B cell (primary cell): ENCODE data around the gene C4orf54. TPM values are rescaled to one million over a fixed set of nuclear protein-coding genes. Genes with fewer than 3 reads are reported as not detected.

Source experiments
- ATAC-seq: fragments of 200-7000 bp; cut with Tn5 transposase; one replicate; pipeline ENCODE4 v1.10.0; 2021; ENCODE audit warnings: low read depth, mild to moderate bottlenecking, moderate number of reproducible peaks, moderate library complexity
- CTCF ChIA-PET: fragments of 350-600 bp; sonication (Branson Sonifier 250); formaldehyde crosslinking; loops from one replicate; lab custom pipeline; 2021; ENCODE audit warnings: antibody characterized with exemption, inconsistent platforms; lab: Charles Lee
- POLR2A ChIA-PET: fragments of 350-600 bp; sonication (Branson Sonifier 250); formaldehyde crosslinking; loops from one replicate; lab custom pipeline; 2021; ENCODE audit warnings: antibody characterized with exemption; lab: Charles Lee
- DNase-seq: peaks from one replicate; pipeline ENCODE4 v3.0.0; 2013
- H2AFZ ChIP-seq: 2 replicates; pipeline ENCODE4 v1.6.1; 2012; ENCODE audit warnings: mild to moderate bottlenecking, low read depth, low read length; ENCODE audit not compliant: insufficient read depth, poor library complexity, severe bottlenecking
- H3K27ac ChIP-seq, 2 donors: 1 replicate in 1 of 2; 2 replicates in 1 of 2; pipeline ENCODE4 v1.5.1; 2012 to 2013; ENCODE audit warnings: low read length in 2 of 2, mild to moderate bottlenecking in 2 of 2, moderate library complexity in 1 of 2
- H3K27me3 ChIP-seq, 4 experiments: fragments of 200-600 bp in 1 of 4; sonication (generic) in 1 of 4; replicated peaks in 1 of 4; 1 replicate in 2 of 4; 2 replicates in 2 of 4; pipeline versions ENCODE4 v1.6.1 to v1.7.0; 2013 to 2016; ENCODE audit warnings: low read length in 3 of 4, mild to moderate bottlenecking in 2 of 4, mixed read lengths in 1 of 4, moderate library complexity in 1 of 4; ENCODE audit not compliant: insufficient read depth in 4 of 4, control insufficient read depth in 3 of 4; ENCODE audit errors: control extremely low read depth in 1 of 4
- H3K36me3 ChIP-seq, 2 experiments: replicated peaks in 1 of 2; 1 replicate in 1 of 2; 2 replicates in 1 of 2; pipeline versions ENCODE4 v1.6.1 to v1.7.1; 2013; ENCODE audit warnings: low read length in 1 of 2; ENCODE audit not compliant: insufficient read depth in 2 of 2, control insufficient read depth in 1 of 2; ENCODE audit errors: control extremely low read depth in 1 of 2, extremely low read depth in 1 of 2
- H3K4me1 ChIP-seq, 2 donors: fragments of 200-600 bp in 1 of 2; sonication (generic) in 1 of 2; 1 replicate in 1 of 2; 2 replicates in 1 of 2; pipeline versions ENCODE4 v1.5.1 to v1.6.1; 2013 to 2017; ENCODE audit warnings: low read length in 2 of 2; ENCODE audit not compliant: control insufficient read depth in 2 of 2, insufficient read depth in 2 of 2
- H3K4me2 ChIP-seq: replicated peaks from 2 replicates; pipeline ENCODE3; 2012; ENCODE audit warnings: mild to moderate bottlenecking, low read depth, low read length; ENCODE audit not compliant: poor library complexity, severe bottlenecking
- H3K4me3 ChIP-seq, 5 experiments: fragments of 200-600 bp in 1 of 5; sonication (generic) in 1 of 5; 1 replicate in 3 of 5; 2 replicates in 2 of 5; pipeline versions ENCODE4 v1.5.1 to v1.7.0; 2011 to 2016; ENCODE audit warnings: low read length in 4 of 5, mild to moderate bottlenecking in 4 of 5, low read depth in 2 of 5, control low read depth in 1 of 5, moderate library complexity in 1 of 5; ENCODE audit not compliant: insufficient read depth in 1 of 5; ENCODE audit errors: control extremely low read depth in 1 of 5, extremely low read depth in 1 of 5
- H3K79me2 ChIP-seq: fragments of 200-600 bp; sonication (generic); one replicate; pipeline ENCODE4 v1.6.0; 2016; ENCODE audit warnings: low read length; ENCODE audit not compliant: control insufficient read depth, insufficient read depth
- H3K9ac ChIP-seq: fragments of 200-600 bp; sonication (generic); 2 replicates; pipeline ENCODE4 v1.6.1; 2017; ENCODE audit warnings: mild to moderate bottlenecking, low read length, moderate library complexity
- H3K9me3 ChIP-seq, 3 donors: one replicate each; pipeline versions ENCODE4 v1.6.1 to v1.7.1; 2013; ENCODE audit warnings: low read length in 2 of 3; ENCODE audit not compliant: control insufficient read depth in 2 of 3, insufficient read depth in 1 of 3; ENCODE audit errors: control extremely low read depth in 1 of 3
- H4K20me1 ChIP-seq: 2 replicates; pipeline ENCODE4 v1.6.0; 2012; ENCODE audit warnings: mild to moderate bottlenecking, low read length; ENCODE audit not compliant: insufficient read depth, control insufficient read depth, poor library complexity, severe bottlenecking
- H3K27ac Mint-ChIP-seq: one replicate; pipeline ENCODE4 v1.8.0; 2021; ENCODE audit warnings: mixed read lengths
- H3K27me3 Mint-ChIP-seq: one replicate; pipeline ENCODE4 v1.8.0; 2021; ENCODE audit warnings: mixed read lengths
- H3K4me1 Mint-ChIP-seq: one replicate; pipeline ENCODE4 v1.8.0; 2021; ENCODE audit warnings: mixed read lengths
- H3K4me3 Mint-ChIP-seq: one replicate; pipeline ENCODE4 v1.8.0; 2021; ENCODE audit warnings: mixed read lengths
- H3K9me3 Mint-ChIP-seq: one replicate; pipeline ENCODE4 v1.8.0; 2022; ENCODE audit warnings: mixed read lengths; ENCODE audit not compliant: insufficient read depth
- EZH2 ChIP-seq: IDR thresholded peaks from 2 replicates; pipeline ENCODE4 v1.6.1; 2012; ENCODE audit warnings: borderline replicate concordance, low read depth, mild to moderate bottlenecking, moderate library complexity, low read length; ENCODE audit not compliant: insufficient read depth, poor library complexity, severe bottlenecking
- WGBS: methylation state at CpG from one replicate; pipeline ENCODE4 v1.1.5; 2013; ENCODE audit warnings: missing lambda C conversion rate; ENCODE audit not compliant: insufficient coverage; 5-methylcytosine and 5-hydroxymethylcytosine counted together
- intact Hi-C: fragments of 100-400 bp; cut with micrococcal nuclease; formaldehyde crosslinking; loops from one replicate; pipeline ENCODE4 v1.10.0; 2022
- polyA plus RNA-seq: library from polyadenylated mRNA; depleted of rRNA; stranded (reverse); fragments of >200 nt; gene quantifications from 2 replicates; pipeline ENCODE4 v1.2.3, GENCODE V29; 2012
- total RNA-seq, 2 donors: library from RNA; stranded (reverse); fragments of 120-200 nt in 1 of 2; gene quantifications; 1 replicate in 1 of 2; 2 replicates in 1 of 2; pipeline versions ENCODE4 v1.2.3 to v1.2.4, GENCODE V29; 2013 to 2022
- TF ChIP-seq, protein P1 (sequence below): fragments of 200-600 bp; IDR thresholded peaks from one replicate; pipeline ENCODE4 v1.8.0; 2022; ENCODE audit warnings: antibody characterized with exemption, mild to moderate bottlenecking

The C4orf54 gene
- total and polyA plus RNA-seq, 2 donors (not counting 1 experiment from before 2014, with no cell fraction given), result not detected

GRCh38 chr4:99652596-99653436 is 4.8 kb downstream of the C4orf54 start:
- intact Hi-C loops, result no loop called here
- Histone ChIP-seq H3K36me3 (no peaks in the 10 kb centered on the region), H3K4me3 (no peak overlapping the region), H4K20me1 (no peaks in the 10 kb centered on the region), H3K27ac (no peak overlapping the region), H3K4me1 (no peaks in the 10 kb centered on the region), H3K79me2 (no peaks in the 10 kb centered on the region), H2AFZ (no peak overlapping the region), H3K27me3 (no peaks in the 10 kb centered on the region), H3K9me3 (peaks cover 0 to 19% (median 0%) of the 10 kb centered on the region in 3 donors), H3K9ac (no peak overlapping the region), H3K4me2 (no peak overlapping the region)
- ChIA-PET POLR2A (no interaction called here), CTCF (no interaction called here)
- DNase-seq, result no peak
- H3K4me1 Mint-ChIP-seq, result no peaks in the 10 kb centered on the region
- TF ChIP-seq, protein P1, sequence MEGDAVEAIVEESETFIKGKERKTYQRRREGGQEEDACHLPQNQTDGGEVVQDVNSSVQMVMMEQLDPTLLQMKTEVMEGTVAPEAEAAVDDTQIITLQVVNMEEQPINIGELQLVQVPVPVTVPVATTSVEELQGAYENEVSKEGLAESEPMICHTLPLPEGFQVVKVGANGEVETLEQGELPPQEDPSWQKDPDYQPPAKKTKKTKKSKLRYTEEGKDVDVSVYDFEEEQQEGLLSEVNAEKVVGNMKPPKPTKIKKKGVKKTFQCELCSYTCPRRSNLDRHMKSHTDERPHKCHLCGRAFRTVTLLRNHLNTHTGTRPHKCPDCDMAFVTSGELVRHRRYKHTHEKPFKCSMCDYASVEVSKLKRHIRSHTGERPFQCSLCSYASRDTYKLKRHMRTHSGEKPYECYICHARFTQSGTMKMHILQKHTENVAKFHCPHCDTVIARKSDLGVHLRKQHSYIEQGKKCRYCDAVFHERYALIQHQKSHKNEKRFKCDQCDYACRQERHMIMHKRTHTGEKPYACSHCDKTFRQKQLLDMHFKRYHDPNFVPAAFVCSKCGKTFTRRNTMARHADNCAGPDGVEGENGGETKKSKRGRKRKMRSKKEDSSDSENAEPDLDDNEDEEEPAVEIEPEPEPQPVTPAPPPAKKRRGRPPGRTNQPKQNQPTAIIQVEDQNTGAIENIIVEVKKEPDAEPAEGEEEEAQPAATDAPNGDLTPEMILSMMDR, result no peak
- no peak for TF ChIP-seq EZH2
- H3K27me3 Mint-ChIP-seq, result peaks cover 3% of the 10 kb centered on the region
- no peak overlapping the region for H3K4me3 Mint-ChIP-seq
- 95% methylated on average over 43 of the region's 43 CpGs for WGBS
- no peaks in the 10 kb centered on the region for H3K9me3 Mint-ChIP-seq
- no peak for ATAC-seq
- no peak overlapping the region for H3K27ac Mint-ChIP-seq

- TF ChIP-seq, protein P1, result no peak
- no peak for TF ChIP-seq EZH2
- intact Hi-C loops, result no loop called here
- Histone ChIP-seq H3K79me2 (no peaks in the 10 kb centered on the region), H3K9me3 (peaks cover 0 to 19% (median 0%) of the 10 kb centered on the region in 3 donors), H3K36me3 (no peaks in the 10 kb centered on the region), H3K4me3 (no peak overlapping the region), H4K20me1 (no peaks in the 10 kb centered on the region), H2AFZ (no peak overlapping the region), H3K4me1 (no peaks in the 10 kb centered on the region), H3K27ac (no peak overlapping the region), H3K4me2 (no peak overlapping the region), H3K9ac (no peak overlapping the region), H3K27me3 (no peaks in the 10 kb centered on the region)
- Mint-ChIP-seq H3K27ac (no peak overlapping the region), H3K4me3 (no peak overlapping the region), H3K4me1 (no peaks in the 10 kb centered on the region), H3K9me3 (no peaks in the 10 kb centered on the region), H3K27me3 (peaks cover 3% of the 10 kb centered on the region)
- CTCF ChIA-PET, result no interaction called here
- POLR2A ChIA-PET, result no interaction called here
- no peak for ATAC-seq
- 96% methylated on average over 39 of the region's 49 CpGs for WGBS
- DNase-seq, result no peak
Measured at GRCh38 chr4:99651811-99652485, 5.7 kb downstream of the C4orf54 start.
